Cardiac muscle cell (in vitro differentiated cells and primary cell): ENCODE data around the gene GTF3C5. TPM values are rescaled to one million over a fixed set of nuclear protein-coding genes. Genes with fewer than 3 reads are reported as not detected.
"Not testable (repeated sequence)": the region's sequence is repeated elsewhere in the genome, so short reads cannot be mapped to it uniquely, and the experiment has no call there.

Source experiments
- DNase-seq, 2 donors: peaks; one replicate each; pipeline versions ENCODE4 v3.0.0 to v3.0.0-alpha.2; 2010 to 2017; ENCODE audit warnings: low read depth in 1 of 2, low spot score in 1 of 2
- H3K27ac ChIP-seq: fragments of 200-600 bp; sonication (generic); 2 replicates; pipeline ENCODE4 v1.5.1; 2016
- H3K27me3 ChIP-seq: fragments of 200-600 bp; sonication (generic); 2 replicates; pipeline ENCODE4 v1.6.0; 2016; ENCODE audit warnings: control low read depth
- H3K36me3 ChIP-seq: fragments of 200-600 bp; sonication (generic); 2 replicates; pipeline ENCODE4 v1.5.1; 2016; ENCODE audit warnings: control low read depth
- H3K4me1 ChIP-seq: fragments of 200-600 bp; sonication (generic); 2 replicates; pipeline ENCODE4 v1.8.1; 2017; ENCODE audit warnings: low read depth, mild to moderate bottlenecking, mixed run types
- H3K4me3 ChIP-seq: fragments of 200-600 bp; sonication (generic); 2 replicates; pipeline ENCODE4 v1.5.1; 2016; ENCODE audit warnings: mild to moderate bottlenecking
- H3K9me3 ChIP-seq: fragments of 200-600 bp; sonication (generic); 2 replicates; pipeline ENCODE4 v1.5.1; 2017; ENCODE audit warnings: low read depth, mild to moderate bottlenecking, control low read depth
- CTCF ChIP-seq: IDR thresholded peaks from 2 replicates; pipeline ENCODE4 v1.5.1; 2012; ENCODE audit warnings: low read depth, mild to moderate bottlenecking, low read length
- polyA plus RNA-seq: library from polyadenylated mRNA; unstranded; fragments of >200 nt; fragmentation: Nextera tagmentation; extraction: Ambion mirVana; gene quantifications from 2 replicates; pipeline ENCODE4 v1.2.1, GENCODE V29; 2016
- total RNA-seq: library from RNA; depleted of rRNA; stranded (reverse); fragments of >200 nt; gene quantifications from 2 replicates; pipeline ENCODE4 v1.2.3, GENCODE V29; 2016

The GTF3C5 gene
- total and polyA plus RNA-seq, 2 experiments from 2014 or later, result 84.0 to 99.5 TPM

DNA sequence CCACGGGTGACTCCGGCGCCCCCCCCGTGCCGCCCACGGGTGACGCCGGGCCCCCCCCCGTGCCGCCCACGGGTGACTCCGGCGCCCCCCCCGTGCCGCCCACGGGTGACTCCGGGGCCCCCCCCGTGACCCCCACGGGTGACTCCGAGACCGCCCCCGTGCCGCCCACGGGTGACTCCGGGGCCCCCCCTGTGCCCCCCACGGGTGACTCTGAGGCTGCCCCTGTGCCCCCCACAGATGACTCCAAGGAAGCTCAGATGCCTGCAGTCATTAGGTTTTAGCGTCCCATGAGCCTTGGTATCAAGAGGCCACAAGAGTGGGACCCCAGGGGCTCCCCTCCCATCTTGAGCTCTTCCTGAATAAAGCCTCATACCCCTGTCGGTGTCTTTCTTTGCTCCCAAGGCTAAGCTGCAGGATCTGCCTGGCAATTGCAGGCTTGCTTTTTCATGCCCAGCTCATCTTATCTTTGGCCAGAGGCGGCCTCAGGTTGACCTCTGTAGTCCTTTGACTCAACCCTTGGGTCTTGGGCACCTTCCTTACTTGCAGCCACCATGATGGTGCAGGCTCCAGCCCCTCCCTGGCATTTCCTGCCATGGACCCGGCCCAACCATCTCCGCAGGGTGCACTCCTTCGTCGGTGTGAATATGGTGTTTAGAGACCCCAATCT lies 40.8 kb downstream of the GTF3C5 start:
- Histone ChIP-seq H3K27me3 (no peaks in the 10 kb centered on the region), H3K27ac (no peak overlapping the region), H3K4me1 (no peaks in the 10 kb centered on the region), H3K9me3 (no peaks in the 10 kb centered on the region), H3K36me3 (no peaks in the 10 kb centered on the region), H3K4me3 (no peak overlapping the region)
- TF ChIP-seq CTCF, result no peak
- DNase-seq, result no peak

GRCh38 chr9:133072210-133072609 lies 41.4 kb downstream of the GTF3C5 start:
- H3K9me3 ChIP-seq, H3K4me1 ChIP-seq, H3K27ac ChIP-seq, H3K36me3 ChIP-seq, H3K4me3 ChIP-seq, H3K27me3 ChIP-seq, DNase-seq: not testable (repeated sequence)

- Histone ChIP-seq H3K27ac (no peak overlapping the region), H3K9me3 (no peaks in the 10 kb centered on the region), H3K4me1 (no peaks in the 10 kb centered on the region), H3K27me3 (no peaks in the 10 kb centered on the region), H3K4me3 (no peak overlapping the region), H3K36me3 (no peaks in the 10 kb centered on the region)
- no peak for TF ChIP-seq CTCF
- no peak for DNase-seq
These were observed 42.6 kb downstream of the GTF3C5 start for GRCh38 chr9:133073086-133074014.

DNA sequence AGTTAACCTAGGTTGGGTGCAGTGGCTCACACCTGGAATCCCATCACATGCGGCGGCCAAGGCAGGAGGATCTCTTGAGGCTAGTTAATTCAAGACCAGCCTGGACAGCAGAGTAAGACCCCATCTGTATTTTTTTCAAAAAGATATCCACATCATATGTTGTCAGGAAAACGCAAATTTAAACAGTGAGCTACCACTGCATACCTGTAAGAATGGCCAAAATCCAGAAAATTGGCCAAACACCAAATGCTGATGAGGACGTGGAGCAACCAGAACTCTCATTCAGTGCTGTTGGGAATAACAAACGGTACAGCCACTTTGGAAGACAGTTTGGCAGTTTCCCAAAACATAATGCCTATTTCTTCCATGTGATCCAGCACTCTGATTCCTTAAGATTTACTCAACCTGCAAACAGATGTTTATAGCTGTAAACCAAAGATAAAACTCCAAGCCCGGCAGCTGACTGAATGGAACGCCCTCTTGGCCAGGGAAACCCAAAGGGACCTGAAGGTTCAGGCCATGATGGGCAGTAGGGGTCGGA lies 43.4 kb downstream of the GTF3C5 start:
- peak in 1 of 2 donors; percentile 39 for DNase-seq
- no peak for TF ChIP-seq CTCF
- Histone ChIP-seq H3K27ac (no peak overlapping the region), H3K36me3 (no peaks in the 10 kb centered on the region), H3K27me3 (no peaks in the 10 kb centered on the region), H3K4me3 (no peak overlapping the region), H3K4me1 (no peaks in the 10 kb centered on the region), H3K9me3 (no peaks in the 10 kb centered on the region)

GRCh38 chr9:133075925-133076630 lies 45.3 kb downstream of the GTF3C5 start:
- no peak overlapping the region for H3K27ac ChIP-seq
- H3K4me1 ChIP-seq, result no peaks in the 10 kb centered on the region
- no peaks in the 10 kb centered on the region for H3K27me3 ChIP-seq
- DNase-seq, result peak in 1 of 2 donors; percentile 81
- no peak for TF ChIP-seq CTCF
- no peaks in the 10 kb centered on the region for H3K36me3 ChIP-seq
- H3K9me3 ChIP-seq, result no peaks in the 10 kb centered on the region
- no peak overlapping the region for H3K4me3 ChIP-seq
